GM11168 (cell line): ENCODE results near the gene RIPOR3.
"Not testable (repeated sequence)": the region's sequence is repeated elsewhere in the genome, so short reads cannot be mapped to it uniquely, and the experiment has no call there.

Experiments used
- in situ Hi-C: fragments of 300-500 bp; cut with MboI; formaldehyde crosslinking; loops from one replicate; pipeline ENCODE4 v1.12.0; 2022; ENCODE audit warnings: low sequenced_read_pairs; ENCODE audit not compliant: unreplicated experiment

The RIPOR3 gene

GRCh38 chr20:50580842-50581544, 110.3 kb downstream of the RIPOR3 start:
- in situ Hi-C loops: no loop called here

- in situ Hi-C loops: no loop called here
These were observed 111.2 kb downstream of the RIPOR3 start for GRCh38 chr20:50580016-50580747.

GRCh38 chr20:50579511-50579910, 111.8 kb downstream of the RIPOR3 start:
- in situ Hi-C loops: loop anchor here (5.0 kb wide), 1 partner anchor 397 kb away; no protein-coding TSS in a partner anchor

- in situ Hi-C loops: loop anchor here (5.0 kb wide), 1 partner anchor 396 kb away; no protein-coding TSS in a partner anchor
These were observed 112.6 kb downstream of the RIPOR3 start for GRCh38 chr20:50578778-50579165.

GRCh38 chr20:50578061-50578777, 113.1 kb downstream of the RIPOR3 start:
- in situ Hi-C loops: loop anchor here (5.0 kb wide), 1 partner anchor 396 kb away; no protein-coding TSS in a partner anchor

GRCh38 chr20:50577175-50578018, 113.9 kb downstream of the RIPOR3 start:
- in situ Hi-C loops: loop anchor here (5.0 kb wide), 1 partner anchor 395 kb away; no protein-coding TSS in a partner anchor

- in situ Hi-C loops: loop anchor here (5.0 kb wide), 1 partner anchor 394 kb away; no protein-coding TSS in a partner anchor
These were observed 115.2 kb downstream of the RIPOR3 start for GRCh38 chr20:50575865-50576720.

- in situ Hi-C loops: loop anchor here (5.0 kb wide), 1 partner anchor 62 kb away; the partner anchor contains the start of gene PTPN1
These were observed 116.8 kb downstream of the RIPOR3 start for GRCh38 chr20:50574586-50574985.

GRCh38 chr20:50574108-50574507, 117.2 kb downstream of the RIPOR3 start:
- in situ Hi-C loops: loop anchor here (5.0 kb wide), 1 partner anchor 62 kb away; the partner anchor contains the start of gene PTPN1

GRCh38 chr20:50572938-50573777, 118.2 kb downstream of the RIPOR3 start:
- in situ Hi-C loops: loop anchor here (5.0 kb wide), 1 partner anchor 61 kb away; the partner anchor contains the start of gene PTPN1

GRCh38 chr20:50571466-50571865, 119.9 kb downstream of the RIPOR3 start:
- in situ Hi-C loops: loop anchor here (5.0 kb wide), 1 partner anchor 59 kb away; the partner anchor contains the start of gene PTPN1

GRCh38 chr20:50569864-50570836, 121.2 kb downstream of the RIPOR3 start:
- in situ Hi-C loops: loop anchor here (5.0 kb wide), 1 partner anchor 58 kb away; the partner anchor contains the start of gene PTPN1

- in situ Hi-C loops: not testable (repeated sequence)
These were observed 121.9 kb downstream of the RIPOR3 start for GRCh38 chr20:50569487-50569863.

GRCh38 chr20:50568549-50568942, 122.8 kb downstream of the RIPOR3 start:
- in situ Hi-C loops: no loop called here

- in situ Hi-C loops: no loop called here
These were observed 123.3 kb downstream of the RIPOR3 start for GRCh38 chr20:50567860-50568548.

- in situ Hi-C loops: no loop called here
These were observed 125.5 kb downstream of the RIPOR3 start for GRCh38 chr20:50565871-50566270.
